HFFc6 (cell line): ENCODE results near the gene PUS7L. TPM values are rescaled to one million over a fixed set of nuclear protein-coding genes. Genes with fewer than 3 reads are reported as not detected.
A peak's percentile ranks its signal among the peaks of the same experiment; 100 is the strongest.

Experiments
- DNase-seq: peaks from one replicate; pipeline ENCODE4 v3.0.0-alpha.2; 2018
- H3K27ac Mint-ChIP-seq: 2 replicates; pipeline ENCODE4 v1.8.0; 2020; ENCODE audit warnings: mild to moderate bottlenecking, mixed read lengths
- H3K27me3 Mint-ChIP-seq: 2 replicates; pipeline ENCODE4 v1.8.0; 2021; ENCODE audit warnings: mild to moderate bottlenecking, moderate library complexity, mixed read lengths; ENCODE audit not compliant: insufficient read depth
- H3K36me3 Mint-ChIP-seq: 2 replicates; pipeline ENCODE4 v1.8.0; 2021; ENCODE audit warnings: low read depth, mixed read lengths
- H3K4me1 Mint-ChIP-seq: 2 replicates; pipeline ENCODE4 v1.8.0; 2020; ENCODE audit warnings: low read depth, mixed read lengths
- H3K4me3 Mint-ChIP-seq: 2 replicates; pipeline ENCODE4 v1.8.0; 2020; ENCODE audit warnings: mild to moderate bottlenecking, moderate library complexity, mixed read lengths
- H3K9me3 Mint-ChIP-seq: 2 replicates; pipeline ENCODE4 v1.8.0; 2020; ENCODE audit warnings: mild to moderate bottlenecking, mixed read lengths
- total RNA-seq, 6 experiments: library from RNA; stranded (reverse); fragmentation: NEBNext Ultra II Directional; extraction: Animal tissue kit (Norgen Biotek cat#: 25700); gene quantifications; 2 replicates in 1 of 6; 3 replicates in 5 of 6; pipeline ENCODE4 v1.2.3, GENCODE V29; 2021
- TF ChIP-seq, protein P1 (sequence below): fragments of 200-600 bp; sonication (generic); IDR thresholded peaks from 2 replicates; pipeline ENCODE4 v1.5.0; 2021; ENCODE audit warnings: antibody characterized with exemption, mild to moderate bottlenecking

Gene PUS7L
- total RNA-seq, 6 experiments from 2014 or later = 14.3 to 22.6 (median 17.2) TPM

DNA sequence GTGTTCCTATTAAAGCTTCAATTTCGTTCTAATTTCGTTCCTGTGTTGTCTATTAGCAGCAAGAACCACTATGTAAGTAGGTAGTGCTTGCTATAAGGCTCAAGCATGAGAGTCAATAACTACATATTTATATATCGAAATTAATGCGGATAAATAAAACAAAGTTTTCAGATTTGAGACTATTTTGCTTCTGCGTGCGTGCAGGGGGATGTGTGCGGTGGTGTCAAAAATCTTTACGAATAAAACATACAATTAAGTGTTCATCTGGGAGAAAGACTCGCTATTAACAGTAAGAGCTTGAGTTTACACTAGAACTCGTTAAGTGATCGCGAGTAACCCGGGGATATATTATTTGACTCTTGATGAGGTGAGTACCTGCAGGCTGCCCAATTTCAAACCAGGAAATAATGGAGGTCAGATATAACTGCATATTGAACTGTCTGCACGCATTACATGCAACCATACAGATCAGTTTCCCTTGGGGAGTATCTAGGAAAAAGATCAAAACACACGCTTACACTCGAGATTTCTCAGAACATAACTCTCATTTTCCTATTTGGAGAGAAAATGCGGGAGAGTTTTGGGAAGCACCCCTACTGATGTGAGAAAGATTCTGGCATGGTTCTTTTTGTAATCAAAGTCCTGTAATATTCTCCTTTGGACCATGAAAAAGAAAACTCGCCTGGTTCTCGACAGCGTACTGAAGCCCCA lies 46.7 kb upstream of the PUS7L start:
- Mint-ChIP-seq H3K27me3 (no peaks in the 10 kb centered on the region), H3K4me1 (peaks cover 29% of the 10 kb centered on the region), H3K9me3 (no peaks in the 10 kb centered on the region), H3K4me3 (peak overlapping the region; percentile 95), H3K27ac (peak overlapping the region; percentile 99), H3K36me3 (peaks cover 4% of the 10 kb centered on the region)
- DNase-seq = no peak
- TF ChIP-seq, protein P1, sequence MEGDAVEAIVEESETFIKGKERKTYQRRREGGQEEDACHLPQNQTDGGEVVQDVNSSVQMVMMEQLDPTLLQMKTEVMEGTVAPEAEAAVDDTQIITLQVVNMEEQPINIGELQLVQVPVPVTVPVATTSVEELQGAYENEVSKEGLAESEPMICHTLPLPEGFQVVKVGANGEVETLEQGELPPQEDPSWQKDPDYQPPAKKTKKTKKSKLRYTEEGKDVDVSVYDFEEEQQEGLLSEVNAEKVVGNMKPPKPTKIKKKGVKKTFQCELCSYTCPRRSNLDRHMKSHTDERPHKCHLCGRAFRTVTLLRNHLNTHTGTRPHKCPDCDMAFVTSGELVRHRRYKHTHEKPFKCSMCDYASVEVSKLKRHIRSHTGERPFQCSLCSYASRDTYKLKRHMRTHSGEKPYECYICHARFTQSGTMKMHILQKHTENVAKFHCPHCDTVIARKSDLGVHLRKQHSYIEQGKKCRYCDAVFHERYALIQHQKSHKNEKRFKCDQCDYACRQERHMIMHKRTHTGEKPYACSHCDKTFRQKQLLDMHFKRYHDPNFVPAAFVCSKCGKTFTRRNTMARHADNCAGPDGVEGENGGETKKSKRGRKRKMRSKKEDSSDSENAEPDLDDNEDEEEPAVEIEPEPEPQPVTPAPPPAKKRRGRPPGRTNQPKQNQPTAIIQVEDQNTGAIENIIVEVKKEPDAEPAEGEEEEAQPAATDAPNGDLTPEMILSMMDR = no peak

- no peak overlapping the region for H3K4me3 Mint-ChIP-seq
- peaks cover 22% of the 10 kb centered on the region for H3K36me3 Mint-ChIP-seq
- H3K27me3 Mint-ChIP-seq = no peaks in the 10 kb centered on the region
- no peak for DNase-seq
- H3K27ac Mint-ChIP-seq = no peak overlapping the region
- H3K4me1 Mint-ChIP-seq = no peaks in the 10 kb centered on the region
- no peaks in the 10 kb centered on the region for H3K9me3 Mint-ChIP-seq
- TF ChIP-seq, protein P1 = no peak
Measured at GRCh38 chr12:43797561-43798217, 39.1 kb upstream of the PUS7L start.

- H3K4me3 Mint-ChIP-seq = no peak overlapping the region
- DNase-seq = no peak
- no peaks in the 10 kb centered on the region for H3K4me1 Mint-ChIP-seq
- peaks cover 22% of the 10 kb centered on the region for H3K36me3 Mint-ChIP-seq
- no peaks in the 10 kb centered on the region for H3K27me3 Mint-ChIP-seq
- H3K9me3 Mint-ChIP-seq = no peaks in the 10 kb centered on the region
- H3K27ac Mint-ChIP-seq = no peak overlapping the region
- TF ChIP-seq, protein P1 = no peak
Measured at GRCh38 chr12:43795716-43796280, 37.2 kb upstream of the PUS7L start.

GRCh38 chr12:43789941-43790340 lies 31.4 kb upstream of the PUS7L start:
- H3K27me3 Mint-ChIP-seq = no peaks in the 10 kb centered on the region; the same call in 1 of the 2 replicates
- TF ChIP-seq, protein P1 = no peak
- peaks cover 6% of the 10 kb centered on the region for H3K36me3 Mint-ChIP-seq
- no peak for DNase-seq
- no peaks in the 10 kb centered on the region for H3K4me1 Mint-ChIP-seq
- no peak overlapping the region for H3K27ac Mint-ChIP-seq
- H3K4me3 Mint-ChIP-seq = no peak overlapping the region
- no peaks in the 10 kb centered on the region for H3K9me3 Mint-ChIP-seq

GRCh38 chr12:43786899-43787693 lies 28.5 kb upstream of the PUS7L start:
- TF ChIP-seq, protein P1 = no peak
- H3K27ac Mint-ChIP-seq = no peak overlapping the region
- no peaks in the 10 kb centered on the region; the same call in 1 of the 2 replicates for H3K27me3 Mint-ChIP-seq
- no peaks in the 10 kb centered on the region for H3K9me3 Mint-ChIP-seq
- no peaks in the 10 kb centered on the region; the same call in 1 of the 2 replicates for H3K36me3 Mint-ChIP-seq
- no peak overlapping the region for H3K4me3 Mint-ChIP-seq
- no peaks in the 10 kb centered on the region for H3K4me1 Mint-ChIP-seq
- DNase-seq = no peak
